ENCODE data around the gene PCGF1. TPM values are rescaled to one million over a fixed set of nuclear protein-coding genes. Genes with fewer than 3 reads are reported as not detected.

Gene PCGF1
- total and polyA plus RNA-seq, 4 donors, result 3.3 to 12.5 (median 10.9) TPM

GRCh38 chr2:74458132-74458937 lies 49.2 kb downstream of the PCGF1 start, which contains the start of gene WBP1 (continued):
- TF ChIP-seq RAD21 (IDR thresholded peaks at IDR 0.05), result peak in 1 of 2 donors; percentile 22
- TF ChIP-seq MAX (IDR thresholded peaks at IDR 0.05), result peak; percentile 38
- TF ChIP-seq FOXA1 (IDR thresholded peaks at IDR 0.05), result no peak
- peak; percentile 45 to 86 for TF ChIP-seq GABPA (IDR thresholded peaks at IDR 0.05 in 1 of 2, conservative IDR thresholded peaks at IDR 0.05 in 1 of 2)
- peak; percentile 87 to 91 for TF ChIP-seq RXRA (IDR thresholded peaks at IDR 0.05)
- TF ChIP-seq TAF1 (conservative IDR thresholded peaks at IDR 0.05), result peak; percentile 68
- TF ChIP-seq NR2F2 (IDR thresholded peaks at IDR 0.05), result no peak
- TF ChIP-seq EGR1 (IDR thresholded peaks at IDR 0.05; ENCODE audit: low read depth in 2 of 2), result no peak
- peak; percentile 59 for TF ChIP-seq FOXA2 (IDR thresholded peaks at IDR 0.05)
- TF ChIP-seq YY1 (IDR thresholded peaks at IDR 0.05), result peak; percentile 96

GRCh38 chr2:74457549-74458131 lies 49.9 kb downstream of the PCGF1 start:
- WGBS, result under 1% methylated on average over 46 of the region's 46 CpGs
- peaks cover 3 to 13% (median 5%) of the 10 kb centered on the region in 4 donors for H3K36me3 ChIP-seq (ENCODE audit: control insufficient read depth in 4 of 4, insufficient read depth in 3 of 4, low read depth in 1 of 4, low read length in 3 of 4)
- DNase-seq (ENCODE audit: low spot score), result peak; percentile 79
- no peaks in the 10 kb centered on the region for H3K27me3 ChIP-seq (ENCODE audit: control insufficient read depth in 4 of 4, insufficient read depth in 4 of 4, low read length in 3 of 4)
- peak overlapping the region; percentile 76 to 90 for H3K9ac ChIP-seq (ENCODE audit: low read depth in 1 of 2, low read length in 2 of 2)
- peak overlapping the region; percentile 65 to 76 (median 75) for H3K4me3 ChIP-seq (ENCODE audit: low read depth in 1 of 3, low read length in 3 of 3)
- TF ChIP-seq TAF1 (conservative IDR thresholded peaks at IDR 0.05) (no peak), REST (IDR thresholded peaks at IDR 0.05) (peak; percentile 84)
- H3K27ac ChIP-seq (ENCODE audit: low read depth in 1 of 2, low read length in 2 of 2), result peak overlapping the region; percentile 97 to 99
- peaks cover 5 to 40% (median 34%) of the 10 kb centered on the region in 4 donors for H3K4me1 ChIP-seq (ENCODE audit: control insufficient read depth in 4 of 4, insufficient read depth in 4 of 4, low read length in 3 of 4)
- H3K9me3 ChIP-seq (ENCODE audit: control insufficient read depth in 4 of 4, low read length in 3 of 4), result no peaks in the 10 kb centered on the region

- Histone ChIP-seq H3K9ac (ENCODE audit: low read depth in 1 of 2, low read length in 2 of 2) (no peak overlapping the region), H3K4me3 (ENCODE audit: low read depth in 1 of 3, low read length in 3 of 3) (peak overlapping the region; percentile 44 to 75 (median 65)), H3K36me3 (ENCODE audit: control insufficient read depth in 4 of 4, insufficient read depth in 3 of 4, low read depth in 1 of 4, low read length in 3 of 4) (peaks cover 0 to 8% (median 5%) of the 10 kb centered on the region in 4 donors), H3K4me1 (ENCODE audit: control insufficient read depth in 4 of 4, insufficient read depth in 4 of 4, low read length in 3 of 4) (peaks cover 5 to 40% (median 34%) of the 10 kb centered on the region in 4 donors), H3K9me3 (ENCODE audit: control insufficient read depth in 4 of 4, low read length in 3 of 4) (no peaks in the 10 kb centered on the region), H3K27ac (ENCODE audit: low read depth in 1 of 2, low read length in 2 of 2) (peak overlapping the region; percentile 97 to 99), H3K27me3 (ENCODE audit: control insufficient read depth in 4 of 4, insufficient read depth in 4 of 4, low read length in 3 of 4) (no peaks in the 10 kb centered on the region)
- TF ChIP-seq FOXA1 (IDR thresholded peaks at IDR 0.05) (no peak), REST (IDR thresholded peaks at IDR 0.05) (no peak), NR2F2 (IDR thresholded peaks at IDR 0.05) (no peak), HNF4G (IDR thresholded peaks at IDR 0.05) (no peak), CTCF (IDR thresholded peaks at IDR 0.05; ENCODE audit: low read depth, low read length, missing input control) (no peak), EGR1 (IDR thresholded peaks at IDR 0.05; ENCODE audit: low read depth in 2 of 2) (no peak), YY1 (IDR thresholded peaks at IDR 0.05) (no peak), ZBTB33 (IDR thresholded peaks at IDR 0.05) (no peak), FOXA2 (IDR thresholded peaks at IDR 0.05) (no peak), GABPA (IDR thresholded peaks at IDR 0.05 in 1 of 2, conservative IDR thresholded peaks at IDR 0.05 in 1 of 2) (no peak)
- no peak for DNase-seq (ENCODE audit: low spot score)
- under 1% methylated on average over 27 of the region's 27 CpGs for WGBS
These were observed 50.4 kb downstream of the PCGF1 start for GRCh38 chr2:74457129-74457548.
